Activated CD8-positive, alpha-beta memory T cell treated with anti-CD3 and anti-CD28 coated beads for 24 hours (primary cell): ENCODE results near the gene TRPC5OS.

Source experiments
- DNase-seq: peaks from one replicate; pipeline ENCODE4 v3.0.0-alpha.2; 2020

TRPC5OS gene

DNA sequence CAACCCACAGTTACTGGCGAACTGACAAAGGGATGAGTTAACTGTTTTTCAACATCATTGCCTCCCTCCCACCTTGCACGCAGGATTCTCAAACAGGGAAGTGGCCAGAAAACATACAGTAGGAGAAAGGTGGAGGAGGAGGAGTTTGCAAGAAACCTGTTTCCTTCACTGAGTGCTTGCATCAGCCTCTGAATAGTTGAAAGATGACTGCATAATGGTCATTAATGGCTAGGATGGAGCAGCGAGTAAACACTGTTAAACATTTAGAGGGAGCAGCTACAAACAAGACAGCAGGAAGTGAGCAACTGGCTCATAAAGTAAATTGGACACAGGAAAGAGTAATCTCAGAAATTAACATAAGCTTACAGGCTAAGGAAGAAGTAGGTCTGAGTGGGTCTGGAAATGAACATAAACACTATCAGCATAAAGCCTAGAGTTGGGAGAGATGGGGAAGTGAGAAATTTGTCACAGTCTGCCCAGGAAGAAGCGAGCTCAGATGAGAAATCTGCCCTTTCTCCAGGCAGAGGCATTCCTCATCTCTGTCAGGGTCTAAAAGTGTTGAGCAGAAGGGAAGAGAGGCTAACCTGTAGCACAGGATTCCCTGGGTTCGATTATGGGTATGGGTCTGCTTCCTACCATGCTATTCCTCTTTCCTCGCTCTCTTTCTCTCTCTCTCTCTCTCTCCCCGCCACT lies 38.6 kb downstream of the TRPC5OS start:
- no peak for DNase-seq

DNA sequence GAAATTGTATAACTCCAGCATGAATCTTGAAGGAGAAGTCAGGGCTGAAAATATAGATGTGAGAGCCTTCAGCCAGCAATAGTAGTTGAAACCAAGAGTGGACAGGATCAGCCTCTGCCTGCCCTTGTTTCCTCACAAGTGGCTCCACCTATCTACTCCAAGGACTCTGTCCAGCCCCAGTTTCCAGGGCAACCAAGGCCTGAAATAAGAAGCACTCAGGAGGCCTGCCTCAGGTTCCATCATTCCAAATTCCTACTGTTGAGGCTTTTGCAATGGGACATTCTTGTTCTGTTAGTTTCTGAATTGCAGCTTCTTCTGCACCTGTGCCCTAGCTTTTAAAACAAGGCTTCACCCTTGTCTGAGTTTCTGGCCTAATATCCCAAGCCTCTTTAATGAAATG lies 41.6 kb downstream of the TRPC5OS start:
- DNase-seq = no peak

DNA sequence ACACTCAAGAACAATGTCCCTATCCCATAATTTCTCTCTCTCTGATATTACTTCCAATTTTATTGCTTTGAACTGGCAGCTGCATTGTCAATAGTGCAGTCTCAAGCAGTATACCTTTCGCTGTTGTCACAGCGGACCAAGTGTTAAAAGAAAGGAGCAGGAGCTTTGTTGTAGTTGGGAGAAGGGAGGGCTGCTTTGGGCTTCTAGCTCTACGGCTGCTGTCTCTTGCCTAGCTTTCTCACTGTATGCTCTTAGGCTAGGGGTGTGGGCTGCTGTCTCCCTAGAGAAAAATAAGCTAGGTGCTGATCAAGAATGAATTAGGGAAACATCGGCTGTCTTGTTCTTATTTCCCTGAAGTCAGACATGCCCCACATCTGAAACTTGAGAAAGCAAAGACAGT lies 52.5 kb downstream of the TRPC5OS start:
- no peak for DNase-seq
